ENCODE measurements around the gene SYCE3.

SYCE3 gene

DNA sequence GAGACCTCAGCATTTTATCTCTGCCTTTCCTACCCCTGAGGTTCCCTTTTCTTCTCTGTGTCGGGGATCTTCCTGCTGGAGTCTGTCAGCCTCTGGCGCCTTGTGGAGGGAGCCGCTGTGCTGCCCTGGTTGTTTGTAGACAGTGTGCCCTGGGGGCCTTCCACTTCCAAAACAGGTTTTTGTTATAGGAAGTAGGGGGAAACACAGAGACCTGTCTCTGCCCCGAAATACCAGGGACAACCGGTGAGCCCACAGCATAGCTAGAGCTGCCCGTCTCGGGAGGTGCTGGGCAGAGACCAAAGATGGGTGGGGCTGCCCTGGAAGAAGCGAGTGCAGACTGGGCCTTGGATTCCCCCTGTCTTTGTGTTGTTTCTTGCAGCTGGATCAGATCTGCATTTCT is 46.7 kb downstream of the SYCE3 start:
- DNase-seq, result no peak

DNA sequence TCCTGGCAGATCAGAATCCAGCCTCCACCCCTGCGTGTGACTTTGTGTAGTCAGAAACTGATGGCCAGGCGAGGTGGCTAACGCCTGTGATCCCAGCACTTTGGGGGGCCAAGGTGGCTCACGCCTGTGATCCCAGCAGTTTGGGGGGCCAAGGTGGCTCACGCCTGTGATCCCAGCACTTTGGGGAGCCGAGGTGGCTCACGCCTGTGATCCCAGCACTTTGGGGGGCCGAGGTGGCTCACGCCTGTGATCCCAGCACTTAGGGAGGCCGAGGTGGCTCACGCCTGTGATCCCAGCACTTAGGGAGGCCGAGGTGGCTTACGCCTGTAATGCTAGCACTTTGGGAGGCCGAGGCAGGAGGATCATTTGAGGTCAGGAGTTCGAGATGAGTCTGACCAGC is 49.5 kb downstream of the SYCE3 start:
- no peak for DNase-seq

DNA sequence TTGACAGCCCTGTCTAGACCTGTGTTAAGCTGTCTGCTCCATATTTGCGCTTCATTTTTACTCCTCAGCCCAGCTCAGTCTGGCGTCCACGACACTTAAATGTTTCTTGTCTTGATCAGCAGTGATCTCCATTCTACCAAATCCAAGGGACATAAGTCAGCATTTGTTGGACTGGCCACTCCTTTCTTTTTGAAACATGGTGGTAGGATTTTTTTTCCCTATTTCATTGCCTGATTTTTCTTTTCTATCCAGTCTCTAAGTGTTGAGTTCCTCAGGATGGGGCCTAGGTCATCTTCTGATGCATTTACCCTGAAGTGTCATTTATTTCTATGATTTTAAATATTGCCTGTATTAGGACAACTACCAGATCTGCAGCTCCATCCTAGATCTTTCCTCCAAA is 53.8 kb downstream of the SYCE3 start:
- DNase-seq, result no peak

DNA sequence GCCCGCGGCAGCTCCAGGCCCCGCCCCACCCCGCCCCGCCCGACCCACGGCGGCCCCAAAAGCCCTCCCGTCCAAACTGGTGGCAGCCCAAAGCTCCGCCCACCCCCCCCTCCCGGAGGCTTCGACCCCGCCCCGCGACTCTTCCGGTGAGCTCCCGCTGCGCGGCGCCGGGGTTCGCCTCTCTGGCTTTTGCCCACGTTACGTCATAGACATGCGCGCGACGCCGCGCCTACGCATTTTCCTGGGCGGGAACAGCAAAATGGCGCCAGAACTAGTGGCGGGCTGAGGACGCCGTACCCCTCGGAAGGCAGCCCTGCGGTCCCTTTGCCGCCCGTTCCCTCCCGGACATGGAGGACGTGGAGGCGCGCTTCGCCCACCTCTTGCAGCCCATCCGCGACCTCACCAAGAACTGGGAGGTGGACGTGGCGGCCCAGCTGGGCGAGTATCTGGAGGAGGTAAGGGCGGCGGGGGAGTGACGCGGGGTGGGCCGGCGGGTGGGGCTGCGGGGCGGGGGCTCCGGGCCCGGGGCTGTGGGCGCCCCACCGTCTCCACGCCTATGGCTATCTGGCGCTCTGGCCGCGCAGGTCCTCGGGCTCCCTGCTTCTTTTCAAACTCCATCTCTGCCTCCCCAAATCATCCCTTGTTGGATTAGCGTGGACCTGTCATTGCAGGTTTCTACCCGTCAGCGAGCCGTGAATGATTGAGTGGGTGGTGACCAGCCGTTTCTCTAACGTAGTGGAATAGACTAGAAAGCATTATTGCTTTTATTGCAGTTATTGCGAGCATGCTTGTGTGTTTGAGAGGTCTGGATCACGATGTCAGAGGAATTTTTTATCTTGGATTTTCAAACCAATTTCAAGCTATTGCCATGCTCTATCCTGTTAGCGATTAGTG is 54.5 kb downstream of the SYCE3 start, which contains the start of gene NCAPH2:
Gene NCAPH2 (plus strand): TSS at position 234 of the 894 bp plus-strand sequence. CDS start 114 bp downstream, at position 348.
- peak; percentile 97 for DNase-seq

DNA sequence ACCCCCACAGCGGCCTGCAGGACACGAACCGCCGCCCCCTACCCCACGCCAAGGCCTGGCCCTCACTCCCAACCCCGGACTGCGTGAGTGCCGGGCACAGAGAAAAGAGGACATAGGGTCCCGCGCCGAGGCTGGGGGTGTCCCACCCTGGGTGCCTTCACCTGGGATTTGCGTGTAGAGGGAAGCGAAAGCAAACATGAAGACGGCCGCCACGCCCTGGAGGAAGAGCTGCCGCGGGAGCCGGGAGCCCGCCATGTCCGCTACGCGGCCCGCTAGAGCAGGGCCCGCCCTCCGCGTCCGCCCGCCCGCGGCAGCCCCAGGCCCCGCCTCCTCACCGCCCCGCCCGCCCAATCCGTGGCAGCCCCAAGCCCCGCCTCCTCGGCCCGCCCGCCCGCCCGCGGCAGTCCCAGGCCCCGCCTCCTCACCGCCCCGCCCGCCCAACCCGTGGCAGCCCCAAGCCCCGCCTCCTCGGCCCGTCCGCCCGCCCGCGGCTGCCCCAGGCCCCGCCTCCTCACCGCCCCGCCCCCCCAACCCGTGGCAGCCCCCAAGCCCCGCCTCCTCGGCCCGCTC is 55.2 kb downstream of the SYCE3 start, which contains the start of gene LMF2:
Gene LMF2 (minus strand): TSS at position 282 of the 570 bp plus-strand sequence. CDS start 27 bp downstream, at position 255.
- no peak for DNase-seq

DNA sequence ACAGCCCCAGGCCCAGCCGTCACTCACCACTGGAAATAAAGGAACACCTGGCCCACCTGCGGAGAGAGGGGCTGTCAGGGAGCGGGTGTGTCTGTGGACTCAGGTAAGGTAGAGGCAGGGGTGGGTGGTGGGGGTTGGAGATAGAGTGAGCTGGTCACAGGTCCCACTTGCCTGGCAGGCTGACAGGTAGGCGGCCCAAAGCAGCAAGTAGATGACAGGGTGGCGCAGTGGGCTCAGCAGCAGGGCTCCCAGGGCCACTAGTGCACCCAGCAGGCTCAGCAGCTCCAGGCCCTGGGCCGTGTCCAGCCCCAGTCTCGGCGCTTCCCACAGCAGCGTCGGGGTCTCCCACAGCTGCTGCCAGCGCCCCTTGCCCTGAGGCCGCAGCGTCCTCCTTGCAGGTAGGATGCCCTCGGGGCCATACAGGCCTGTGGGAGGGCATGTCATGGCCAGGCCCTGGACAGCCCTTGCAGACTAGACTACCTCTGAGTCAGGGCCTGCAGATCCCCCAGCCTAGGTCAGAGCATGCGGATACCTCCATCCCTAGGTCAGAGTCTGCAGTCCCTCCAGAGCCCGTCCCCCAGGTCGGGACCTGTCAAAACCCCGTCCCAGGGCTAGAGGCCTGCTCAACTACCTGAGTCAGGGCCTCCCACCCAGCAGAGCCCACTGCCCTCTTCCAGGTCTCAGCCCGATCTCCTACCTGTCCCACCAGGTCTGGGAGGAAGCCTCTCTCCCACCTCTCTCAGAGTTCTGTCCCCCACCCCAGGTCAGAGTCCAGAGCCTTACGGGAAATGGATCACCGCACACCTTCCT is 55.9 kb downstream of the SYCE3 start:
- no peak for DNase-seq

DNA sequence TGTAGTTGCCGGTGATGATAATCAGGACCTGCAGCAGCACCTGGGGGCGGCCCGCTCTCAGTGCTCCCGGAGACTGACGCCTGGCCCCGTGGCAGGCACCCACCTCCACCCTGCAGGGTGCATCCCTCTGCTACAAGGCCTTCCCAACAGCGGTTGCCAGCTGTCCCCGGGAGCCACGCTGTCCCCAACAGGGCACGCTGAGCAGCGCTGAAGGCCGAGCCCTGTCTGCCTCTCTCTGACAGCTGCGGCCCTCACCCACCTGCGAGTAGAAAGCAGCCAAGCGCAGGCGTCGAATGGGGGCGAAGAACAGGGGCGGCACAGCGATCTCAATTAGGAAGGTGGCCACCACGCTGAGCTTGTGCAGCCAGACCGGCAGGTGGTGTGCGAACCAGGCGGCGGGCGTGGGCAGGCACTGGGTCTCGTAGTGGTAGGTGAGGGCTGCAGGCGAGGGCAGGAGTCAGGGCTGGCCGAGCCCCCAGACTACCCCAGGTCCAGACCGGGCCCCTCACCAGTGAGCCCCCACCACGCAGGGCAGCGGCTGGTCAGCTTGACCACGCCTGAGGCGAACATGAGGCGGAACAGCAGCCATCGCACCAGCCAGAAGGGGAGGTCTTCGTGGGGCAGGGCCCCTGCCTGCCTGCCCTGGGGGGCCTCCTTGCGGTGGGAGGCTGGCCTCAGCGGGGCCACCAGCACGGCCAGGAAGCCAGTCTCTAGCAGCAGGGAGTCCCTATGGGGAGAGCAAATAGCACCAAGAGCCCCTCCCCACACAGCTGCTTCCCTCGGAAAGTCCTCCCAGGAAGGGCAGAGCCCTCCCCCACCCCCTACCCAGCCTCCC is 56.7 kb downstream of the SYCE3 start:
- DNase-seq, result no peak

DNA sequence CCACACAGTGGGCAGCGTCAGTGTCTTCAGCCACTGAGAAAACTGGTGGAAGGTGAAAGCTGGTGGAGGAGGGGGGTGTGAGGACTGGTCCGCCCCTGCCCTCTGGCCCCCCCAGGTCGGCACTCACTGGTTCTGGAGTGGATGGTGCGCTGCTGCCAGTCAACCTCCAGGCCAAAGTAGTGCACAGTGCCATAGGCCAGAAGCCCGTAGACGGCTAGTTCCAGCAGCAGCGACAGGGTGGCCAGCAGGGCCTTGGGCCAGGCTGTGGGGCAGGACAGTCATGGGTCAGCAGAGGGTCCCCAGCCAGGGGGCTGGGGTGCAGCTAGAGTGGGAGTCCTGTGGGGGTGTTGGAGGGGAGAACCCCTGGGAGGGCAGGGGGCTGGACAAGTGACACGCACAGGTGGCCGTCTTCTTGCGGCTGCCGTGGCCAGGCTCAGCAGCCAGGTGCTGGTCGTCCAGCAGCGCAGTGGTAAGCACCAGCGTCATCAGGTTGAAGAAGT is 57.4 kb downstream of the SYCE3 start:
- DNase-seq, result no peak

DNA sequence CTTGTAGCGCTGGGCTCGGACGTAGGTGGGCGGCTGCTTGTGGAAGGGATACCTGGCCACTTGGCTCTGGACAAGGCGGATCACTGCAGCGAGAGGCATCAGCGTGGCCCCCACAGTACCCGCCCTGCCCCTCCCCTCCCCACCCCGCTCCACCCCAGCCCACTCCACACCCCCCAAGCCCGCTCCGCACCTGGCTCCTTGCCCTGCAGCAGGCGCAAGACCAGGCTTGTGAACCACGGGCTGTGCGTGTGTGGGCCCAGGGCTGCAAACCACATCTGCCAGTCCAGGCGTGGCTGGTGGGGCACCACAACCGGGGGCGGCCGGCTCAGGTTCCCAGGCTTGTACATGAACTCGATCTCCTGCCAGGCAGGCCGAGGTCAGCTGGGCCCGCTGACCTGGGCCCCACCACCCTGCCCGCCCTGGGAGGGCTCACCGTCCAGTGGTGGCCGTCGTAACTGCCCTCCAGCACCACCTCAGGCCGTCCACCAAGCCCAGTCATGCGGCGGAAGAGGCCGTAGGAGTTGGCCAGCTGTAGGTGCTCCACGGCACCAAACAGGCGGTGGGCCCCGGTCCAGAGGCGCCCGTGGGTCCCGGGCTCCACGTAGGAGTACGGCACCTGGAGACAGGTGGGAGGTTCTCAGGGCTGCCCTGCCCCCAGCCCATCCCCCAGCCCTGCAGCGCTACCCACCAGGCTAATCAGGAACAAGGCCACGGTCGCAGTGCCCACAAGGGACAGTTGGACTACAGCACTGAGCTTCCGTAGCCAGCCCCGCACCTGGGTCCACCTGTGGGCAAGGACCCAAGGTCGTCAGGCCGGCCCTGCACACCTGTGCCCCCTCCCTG is 58.1 kb downstream of the SYCE3 start:
- DNase-seq, result no peak

DNA sequence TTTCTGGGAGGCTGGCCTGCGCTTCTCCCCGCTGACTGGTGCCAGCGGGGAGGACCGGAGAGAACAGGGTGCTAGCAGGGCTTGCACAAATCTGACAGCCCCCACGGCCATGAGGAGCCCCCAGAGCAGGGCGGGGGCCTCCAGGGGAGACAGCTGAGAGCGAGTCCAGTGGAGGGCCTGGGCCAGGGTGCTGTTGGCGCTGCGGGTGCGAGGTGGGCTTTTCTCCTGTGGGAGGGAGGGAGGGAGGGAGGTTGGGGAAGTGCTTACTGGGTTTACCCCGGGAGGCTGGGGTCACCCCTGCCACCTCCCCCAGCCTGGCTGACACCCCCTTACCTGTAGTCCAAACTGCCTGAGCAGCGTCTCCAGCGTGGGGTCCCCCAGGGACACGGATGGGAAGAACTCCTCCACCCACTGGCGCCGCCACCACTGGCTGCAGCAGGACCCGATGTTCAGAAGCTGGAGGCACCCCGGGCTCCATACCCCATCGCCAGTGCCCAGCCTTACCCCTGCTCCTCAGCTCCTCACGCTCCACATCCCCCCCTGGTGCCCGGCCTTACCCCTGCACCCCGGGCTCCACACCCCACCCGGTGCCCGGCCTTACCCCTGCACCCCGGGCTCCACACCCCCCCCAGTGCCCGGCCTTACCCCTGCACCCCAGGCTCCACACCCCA is 59.1 kb downstream of the SYCE3 start:
- no peak for DNase-seq

DNA sequence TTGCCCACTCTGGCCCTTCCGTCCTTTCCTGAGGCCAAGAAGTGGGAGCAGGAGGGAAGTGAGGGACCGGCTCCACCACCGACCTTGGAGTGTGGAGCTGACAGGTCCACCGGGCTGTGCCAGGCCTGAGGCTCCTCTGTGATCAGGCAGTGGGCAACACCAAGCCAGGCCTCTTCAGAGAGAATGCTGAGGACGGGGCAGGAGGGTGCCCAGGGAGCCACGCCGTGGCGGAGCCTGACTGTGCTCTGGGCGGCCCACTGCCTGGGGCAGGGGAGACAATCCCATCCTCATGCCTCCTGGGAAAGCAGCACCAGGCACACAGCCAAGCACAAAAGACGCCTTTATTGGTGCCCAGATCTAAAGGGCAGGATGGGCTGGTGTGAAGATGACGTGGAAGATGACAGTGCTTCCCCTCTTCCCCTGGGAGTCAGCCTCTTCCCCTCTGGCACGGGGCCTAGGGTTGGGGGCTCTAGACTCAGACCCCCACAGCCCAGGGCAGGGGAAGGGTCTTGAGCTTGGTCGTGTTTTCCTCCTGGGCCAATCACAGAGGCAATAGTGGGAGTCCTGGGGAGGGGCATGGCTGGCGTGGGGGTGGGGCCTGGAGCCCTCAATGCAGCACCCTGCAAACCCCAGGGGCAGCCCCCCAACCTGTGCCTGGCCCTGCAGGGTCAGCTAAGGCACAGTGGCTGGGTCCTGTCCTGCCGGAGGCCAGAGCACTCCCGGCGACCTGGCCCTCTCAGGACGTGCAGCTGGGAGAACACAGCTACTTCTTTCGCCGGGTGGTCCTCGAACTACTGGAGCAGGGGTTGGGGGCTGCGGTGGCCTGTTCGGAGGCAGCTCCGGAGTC is 59.9 kb downstream of the SYCE3 start:
- no peak for DNase-seq

DNA sequence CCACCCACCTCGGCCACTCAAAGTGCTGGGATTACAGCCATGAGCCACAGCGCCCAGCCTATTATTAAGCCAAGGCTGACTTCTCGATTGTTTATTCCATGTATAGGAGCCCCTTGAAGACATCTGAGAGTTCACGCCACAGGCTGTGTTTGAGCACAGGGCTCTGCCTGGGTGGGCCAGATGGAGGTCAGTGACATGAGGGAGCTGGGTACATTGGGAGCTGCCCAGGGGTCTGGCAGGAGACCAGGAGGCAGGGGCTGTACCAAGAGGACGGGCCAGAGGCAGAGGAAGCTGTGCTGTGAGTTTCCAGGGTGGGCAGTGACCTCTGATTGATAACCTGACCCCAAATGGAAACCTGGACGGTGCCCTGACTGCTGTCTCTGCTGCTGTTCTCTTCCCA is 60.6 kb downstream of the SYCE3 start:
- DNase-seq, result no peak

Measured in NCI-H1436 (cell line).